MM.1S (cell line): ENCODE results near the gene TRIM6.

Experiments
- DNase-seq: peaks from one replicate; pipeline ENCODE4 v3.0.0-alpha.2; 2015
- H2AFZ ChIP-seq: fragments of 300-600 bp; sonication (generic); 2 replicates; pipeline ENCODE4 v1.6.0; 2016; ENCODE audit warnings: antibody characterized with exemption, low read length
- H3F3A ChIP-seq: fragments of 300-600 bp; sonication (generic); 2 replicates; pipeline ENCODE4 v1.6.1; 2016; ENCODE audit warnings: mild to moderate bottlenecking, antibody characterized with exemption, low read length, moderate library complexity, mixed read lengths; ENCODE audit not compliant: insufficient read depth
- H3K27ac ChIP-seq: fragments of 300-600 bp; sonication (generic); 2 replicates; pipeline ENCODE4 v1.5.1; 2016; ENCODE audit warnings: mild to moderate bottlenecking, low read length
- H3K27me3 ChIP-seq: fragments of 300-600 bp; sonication (generic); replicated peaks from 2 replicates; pipeline ENCODE4 v1.6.0; 2016; ENCODE audit warnings: low read length; ENCODE audit not compliant: insufficient read depth
- H3K36me3 ChIP-seq: fragments of 300-600 bp; sonication (generic); replicated peaks from 2 replicates; pipeline ENCODE4 v1.6.1; 2016; ENCODE audit warnings: mild to moderate bottlenecking, low read length, mixed read lengths; ENCODE audit not compliant: insufficient read depth
- H3K4me1 ChIP-seq: fragments of 300-600 bp; sonication (generic); 2 replicates; pipeline ENCODE4 v1.6.1; 2016; ENCODE audit warnings: low read length, mixed read lengths
- H3K4me2 ChIP-seq: fragments of 300-600 bp; sonication (generic); 2 replicates; pipeline ENCODE4 v1.6.0; 2016; ENCODE audit warnings: low read depth, low read length
- H3K4me3 ChIP-seq: fragments of 300-600 bp; sonication (generic); 2 replicates; pipeline ENCODE4 v1.5.1; 2016; ENCODE audit warnings: low read length, mixed read lengths
- H3K79me2 ChIP-seq: fragments of 300-600 bp; sonication (generic); 2 replicates; pipeline ENCODE4 v1.6.1; 2016; ENCODE audit warnings: mixed run types, low read length, mixed read lengths
- H3K9ac ChIP-seq: fragments of 300-600 bp; sonication (generic); 2 replicates; pipeline ENCODE4 v1.6.1; 2016; ENCODE audit warnings: low read length, mixed read lengths
- H3K9me2 ChIP-seq: fragments of 300-600 bp; sonication (generic); replicated peaks from 2 replicates; pipeline ENCODE4 v1.6.1; 2016; ENCODE audit warnings: mild to moderate bottlenecking, low read length, mixed read lengths; ENCODE audit not compliant: insufficient read depth
- H3K9me3 ChIP-seq: fragments of 300-600 bp; sonication (generic); replicated peaks from 2 replicates; pipeline ENCODE4 v1.6.1; 2016; ENCODE audit warnings: mild to moderate bottlenecking, low read length, mixed read lengths; ENCODE audit not compliant: insufficient read depth
- H4K20me1 ChIP-seq: fragments of 300-600 bp; sonication (generic); 2 replicates; pipeline ENCODE4 v1.6.1; 2016; ENCODE audit warnings: mild to moderate bottlenecking, low read length, moderate library complexity, mixed read lengths; ENCODE audit not compliant: insufficient read depth
- EZH2 ChIP-seq: fragments of 300-600 bp; sonication (generic); optimal IDR thresholded peaks from 2 replicates; pipeline ENCODE3; 2017; ENCODE audit warnings: low read depth, mild to moderate bottlenecking, antibody characterized with exemption, low read length, mixed read lengths
- EZH2phosphoT487 ChIP-seq: fragments of 300-600 bp; sonication (generic); IDR thresholded peaks from 2 replicates; pipeline ENCODE4 v1.6.1; 2018; ENCODE audit warnings: antibody characterized with exemption, low read length
- TF ChIP-seq, protein P1 (sequence below): fragments of 300-600 bp; sonication (generic); IDR thresholded peaks from 2 replicates; pipeline ENCODE4 v1.5.1; 2016; ENCODE audit warnings: antibody characterized with exemption, low read length, mixed read lengths

The TRIM6 gene

DNA sequence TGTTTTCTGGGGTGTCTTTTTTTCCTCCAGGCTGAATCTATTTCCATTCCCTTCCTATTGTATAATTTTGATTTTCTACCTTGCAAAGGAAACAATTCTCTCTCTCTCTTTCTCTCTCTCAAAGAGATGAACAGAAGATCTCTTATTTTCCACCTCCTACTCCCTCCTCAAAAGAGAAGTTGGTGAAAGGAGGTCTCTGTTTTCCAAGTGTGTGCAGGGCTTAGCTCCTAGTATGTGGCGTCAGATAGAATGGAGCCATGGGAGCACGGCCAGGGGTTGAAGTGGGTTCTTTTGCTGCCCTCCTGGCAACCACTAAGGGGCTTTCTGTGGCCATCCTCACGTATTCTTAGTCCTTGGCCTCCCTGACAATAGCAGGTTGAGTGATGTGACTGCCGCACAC lies 28.8 kb downstream of the TRIM6 start:
- no peaks in the 10 kb centered on the region for H3K9me3 ChIP-seq
- no peaks in the 10 kb centered on the region for H3K9me2 ChIP-seq
- H4K20me1 ChIP-seq, result no peaks in the 10 kb centered on the region
- H3K4me2 ChIP-seq, result peak overlapping the region; percentile 81
- TF ChIP-seq EZH2 (no peak), EZH2phosphoT487 (no peak)
- TF ChIP-seq, protein P1, sequence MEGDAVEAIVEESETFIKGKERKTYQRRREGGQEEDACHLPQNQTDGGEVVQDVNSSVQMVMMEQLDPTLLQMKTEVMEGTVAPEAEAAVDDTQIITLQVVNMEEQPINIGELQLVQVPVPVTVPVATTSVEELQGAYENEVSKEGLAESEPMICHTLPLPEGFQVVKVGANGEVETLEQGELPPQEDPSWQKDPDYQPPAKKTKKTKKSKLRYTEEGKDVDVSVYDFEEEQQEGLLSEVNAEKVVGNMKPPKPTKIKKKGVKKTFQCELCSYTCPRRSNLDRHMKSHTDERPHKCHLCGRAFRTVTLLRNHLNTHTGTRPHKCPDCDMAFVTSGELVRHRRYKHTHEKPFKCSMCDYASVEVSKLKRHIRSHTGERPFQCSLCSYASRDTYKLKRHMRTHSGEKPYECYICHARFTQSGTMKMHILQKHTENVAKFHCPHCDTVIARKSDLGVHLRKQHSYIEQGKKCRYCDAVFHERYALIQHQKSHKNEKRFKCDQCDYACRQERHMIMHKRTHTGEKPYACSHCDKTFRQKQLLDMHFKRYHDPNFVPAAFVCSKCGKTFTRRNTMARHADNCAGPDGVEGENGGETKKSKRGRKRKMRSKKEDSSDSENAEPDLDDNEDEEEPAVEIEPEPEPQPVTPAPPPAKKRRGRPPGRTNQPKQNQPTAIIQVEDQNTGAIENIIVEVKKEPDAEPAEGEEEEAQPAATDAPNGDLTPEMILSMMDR, result no peak
- peak overlapping the region; percentile 68 for H3K4me3 ChIP-seq
- no peak for DNase-seq
- peaks cover 8% of the 10 kb centered on the region for H3K4me1 ChIP-seq
- no peaks in the 10 kb centered on the region for H3F3A ChIP-seq
- H3K36me3 ChIP-seq, result no peaks in the 10 kb centered on the region
- no peak overlapping the region for H3K27ac ChIP-seq
- no peaks in the 10 kb centered on the region for H3K79me2 ChIP-seq
- no peak overlapping the region; the same call in 1 of the 2 replicates for H3K9ac ChIP-seq
- peaks cover 1% of the 10 kb centered on the region; the same call in 1 of the 2 replicates for H3K27me3 ChIP-seq
- peak overlapping the region; percentile 92 for H2AFZ ChIP-seq

DNA sequence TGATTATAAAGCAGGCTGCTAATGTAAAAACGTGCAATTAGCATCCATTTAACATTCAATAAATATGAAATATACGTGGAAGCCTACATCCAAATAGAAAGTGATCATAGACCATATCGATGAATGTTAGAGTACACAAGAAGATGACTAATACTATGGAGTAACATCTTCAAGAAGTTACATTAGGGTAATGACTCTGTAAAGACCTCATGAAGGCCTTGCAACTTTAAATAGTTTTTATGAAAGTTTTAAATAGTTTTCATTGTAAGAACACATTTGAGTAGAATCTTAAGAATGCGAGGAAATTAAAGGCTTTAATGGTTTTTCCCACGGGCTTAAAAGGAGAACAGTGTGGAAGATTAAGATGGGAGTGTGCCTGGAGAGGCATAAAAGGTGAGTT lies 29.8 kb downstream of the TRIM6 start:
- H3K9me3 ChIP-seq, result no peaks in the 10 kb centered on the region
- H3K27me3 ChIP-seq, result peaks cover 11% of the 10 kb centered on the region
- H3K4me3 ChIP-seq, result no peak overlapping the region
- no peak for TF ChIP-seq EZH2phosphoT487
- no peak for TF ChIP-seq EZH2
- TF ChIP-seq, protein P1, result no peak
- H4K20me1 ChIP-seq, result no peaks in the 10 kb centered on the region
- H3K79me2 ChIP-seq, result no peaks in the 10 kb centered on the region
- H3F3A ChIP-seq, result no peaks in the 10 kb centered on the region
- no peak overlapping the region for H2AFZ ChIP-seq
- no peak for DNase-seq
- H3K4me2 ChIP-seq, result no peak overlapping the region
- no peak overlapping the region for H3K9ac ChIP-seq
- H3K9me2 ChIP-seq, result no peaks in the 10 kb centered on the region
- H3K4me1 ChIP-seq, result peaks cover 8% of the 10 kb centered on the region
- H3K27ac ChIP-seq, result no peak overlapping the region
- no peaks in the 10 kb centered on the region for H3K36me3 ChIP-seq

DNA sequence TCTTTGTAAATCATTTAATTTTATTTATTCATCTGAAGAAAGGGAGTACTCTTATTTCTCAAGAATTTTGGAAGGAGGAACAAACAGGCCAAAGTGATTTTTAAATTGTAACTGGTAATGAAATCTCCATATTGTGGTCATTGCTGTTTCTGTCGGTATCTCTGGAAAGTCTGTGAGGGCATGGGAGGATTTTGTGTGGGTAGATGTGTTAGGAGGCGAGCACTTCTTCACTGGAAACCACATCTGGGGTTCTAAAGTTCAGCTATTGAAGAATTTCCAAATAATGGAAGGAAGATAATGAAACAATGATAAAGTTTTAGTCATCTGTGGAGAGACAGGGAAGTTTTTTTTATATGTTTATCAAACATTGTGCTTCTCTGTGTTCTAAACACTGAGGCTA lies 35.0 kb downstream of the TRIM6 start:
- no peaks in the 10 kb centered on the region for H3K36me3 ChIP-seq
- no peaks in the 10 kb centered on the region for H3K79me2 ChIP-seq
- H3K9me2 ChIP-seq, result no peaks in the 10 kb centered on the region
- no peak overlapping the region for H2AFZ ChIP-seq
- TF ChIP-seq, protein P1, result no peak
- TF ChIP-seq EZH2phosphoT487 (no peak), EZH2 (no peak)
- H4K20me1 ChIP-seq, result no peaks in the 10 kb centered on the region
- no peak overlapping the region for H3K27ac ChIP-seq
- DNase-seq, result no peak
- H3K4me3 ChIP-seq, result no peak overlapping the region
- H3K27me3 ChIP-seq, result peaks cover 17% of the 10 kb centered on the region
- H3K9me3 ChIP-seq, result no peaks in the 10 kb centered on the region
- H3K4me1 ChIP-seq, result peaks cover 5% of the 10 kb centered on the region; the same call in 1 of the 2 replicates
- H3K4me2 ChIP-seq, result 0 out of 2 replicates have a peak overlapping the region, but pooled peaks have one; percentile 16
- no peaks in the 10 kb centered on the region for H3F3A ChIP-seq
- H3K9ac ChIP-seq, result no peak overlapping the region
